HepG2 (cell line): ENCODE measurements around the gene ZNF740. TPM values are rescaled to one million over a fixed set of nuclear protein-coding genes. Genes with fewer than 3 reads are reported as not detected.
A peak's percentile ranks its signal among the peaks of the same experiment; 100 is the strongest.

Source experiments
- HMGA1 ChIP-seq: sonication (generic); formaldehyde crosslinking; conservative IDR thresholded peaks from 2 replicates; pipeline ENCODE4 v1.4.0; 2020; ENCODE audit warnings: missing genetic modification reagents
- KAT8 ChIP-seq: IDR thresholded peaks from 2 replicates; pipeline ENCODE4 v1.6.1; 2016; ENCODE audit warnings: missing genetic modification reagents, missing compliant biosample characterization
- KMT2B ChIP-seq: IDR thresholded peaks from 2 replicates; pipeline ENCODE4 v1.6.1; 2016; ENCODE audit warnings: missing genetic modification reagents, missing compliant biosample characterization
- MEIS1 ChIP-seq: sonication (generic); formaldehyde crosslinking; IDR thresholded peaks from 2 replicates; pipeline ENCODE4 v1.9.0; 2021; ENCODE audit warnings: mild to moderate bottlenecking, missing genetic modification reagents, moderate library complexity, borderline replicate concordance
- NR1H2 ChIP-seq: sonication (generic); formaldehyde crosslinking; IDR thresholded peaks from 2 replicates; pipeline ENCODE4 v1.8.1; 2022; ENCODE audit warnings: low read depth, missing genetic modification reagents, borderline replicate concordance
- ONECUT2 ChIP-seq: sonication (generic); formaldehyde crosslinking; IDR thresholded peaks from 2 replicates; pipeline ENCODE4 v1.4.0; 2020; ENCODE audit warnings: missing genetic modification reagents
- PITX1 ChIP-seq: sonication (generic); formaldehyde crosslinking; IDR thresholded peaks from 2 replicates; pipeline ENCODE4 v1.5.1; 2020; ENCODE audit warnings: mild to moderate bottlenecking, missing genetic modification reagents
- POGZ ChIP-seq: sonication (generic); formaldehyde crosslinking; IDR thresholded peaks from 2 replicates; pipeline ENCODE4 v1.4.0; 2020; ENCODE audit warnings: mild to moderate bottlenecking, missing genetic modification reagents
- REPIN1 ChIP-seq: sonication (generic); formaldehyde crosslinking; IDR thresholded peaks from 2 replicates; pipeline ENCODE4 v1.8.0; 2022; ENCODE audit warnings: missing genetic modification reagents, low read depth, mild to moderate bottlenecking, borderline replicate concordance
- SIX4 ChIP-seq: sonication (generic); formaldehyde crosslinking; IDR thresholded peaks from 2 replicates; pipeline ENCODE4 v1.4.0; 2020; ENCODE audit warnings: missing genetic modification reagents
- ZBTB33 ChIP-seq: sonication (generic); formaldehyde crosslinking; IDR thresholded peaks from 2 replicates; pipeline ENCODE4 v1.4.0; 2020; ENCODE audit warnings: missing genetic modification reagents
- ZBTB39 ChIP-seq: sonication (generic); formaldehyde crosslinking; IDR thresholded peaks from 2 replicates; pipeline ENCODE4 v1.5.0; 2020; ENCODE audit warnings: missing genetic modification reagents
- ZFP62 ChIP-seq: sonication (generic); formaldehyde crosslinking; IDR thresholded peaks from 2 replicates; pipeline ENCODE4 v1.4.0; 2020; ENCODE audit warnings: missing genetic modification reagents
- ZMYM2 ChIP-seq: sonication (generic); formaldehyde crosslinking; IDR thresholded peaks from 2 replicates; pipeline ENCODE4 v1.8.0; 2022; ENCODE audit warnings: mild to moderate bottlenecking, missing genetic modification reagents
- ZNF788 ChIP-seq: sonication (generic); formaldehyde crosslinking; IDR thresholded peaks from 2 replicates; pipeline ENCODE4 v1.5.0; 2020; ENCODE audit warnings: mild to moderate bottlenecking, missing genetic modification reagents, borderline replicate concordance
- polyA plus RNA-seq, 8 experiments: library from polyadenylated mRNA; depleted of rRNA in 3 of 8; stranded (reverse) in 7 of 8; unstranded in 1 of 8; fragments of >200 nt; fragmentation: Illumina TruSeq in 4 of 8; extraction: Trizol in 4 of 8; gene quantifications; 2 replicates each; pipeline versions ENCODE4 v1.2.1 to v1.2.3, GENCODE V29; 2011 to 2016; ENCODE audit warnings: low read depth in 4 of 8, missing spikeins in 1 of 8, mixed read lengths in 1 of 8; ENCODE audit not compliant: insufficient read depth in 1 of 8
- total RNA-seq, 5 experiments: library from RNA; depleted of rRNA; stranded (reverse); fragments of >200 nt; fragmentation: Illumina TruSeq; extraction: Trizol; gene quantifications; 2 replicates each; pipeline ENCODE4 v1.2.3, GENCODE V29; 2016; ENCODE audit warnings: low read depth in 1 of 5
- TF ChIP-seq, protein P1 (sequence below): sonication (generic); formaldehyde crosslinking; IDR thresholded peaks from 2 replicates; pipeline ENCODE4 v1.4.0; 2020; ENCODE audit warnings: missing genetic modification reagents
- TF ChIP-seq, protein P2 (sequence below): sonication (generic); formaldehyde crosslinking; conservative IDR thresholded peaks from 2 replicates; pipeline ENCODE4 v1.4.0; 2020; ENCODE audit warnings: mild to moderate bottlenecking, missing genetic modification reagents, moderate library complexity

The ZNF740 gene
- total and polyA plus RNA-seq, 2 of the 13 experiments (the other 11 are each of a cell fraction or from before 2014, with no cell fraction given): 16.9 to 19.0 TPM

DNA sequence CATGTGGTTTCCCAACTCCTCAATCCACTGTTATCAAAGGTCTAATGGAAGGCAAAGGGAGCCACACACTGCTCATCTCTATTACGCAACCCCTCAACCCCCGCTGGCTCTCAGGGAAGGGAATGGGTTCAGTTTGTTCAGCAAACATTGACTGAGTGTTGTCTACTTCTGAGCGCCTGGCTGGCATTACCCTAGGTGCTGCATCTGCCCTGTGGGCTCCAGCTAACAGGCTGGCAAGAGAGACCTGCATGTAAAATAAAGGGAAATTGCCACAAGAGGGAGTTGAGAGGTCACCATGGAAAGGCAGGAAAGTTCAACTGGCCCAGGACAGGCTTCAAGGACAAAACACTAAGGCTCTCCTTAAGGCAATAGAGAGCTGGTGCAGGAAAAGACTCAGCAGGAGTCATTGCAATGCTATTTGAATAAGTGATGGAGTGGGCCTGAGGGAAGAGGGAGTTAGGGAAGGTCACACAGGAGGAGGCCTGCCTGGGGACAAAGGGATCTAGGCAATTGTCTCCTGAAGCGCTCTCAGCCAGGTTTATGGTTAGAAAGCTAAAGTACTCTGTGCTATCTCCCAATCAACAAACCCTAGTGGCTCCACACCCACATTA is 5.5 kb upstream of the ZNF740 start (continued):
- peak; percentile 67; the same call in 1 of the 2 replicates for TF ChIP-seq PITX1
- TF ChIP-seq ZMYM2 (CRISPR knock-in tag): no peak
- no peak for TF ChIP-seq ONECUT2 (CRISPR knock-in tag)
- TF ChIP-seq ZBTB33: 0 out of 2 replicates have a peak, but pooled peaks have one; percentile 5
- TF ChIP-seq ZNF788 (CRISPR knock-in tag): peak; percentile 94
- TF ChIP-seq ZFP62 (CRISPR knock-in tag): no peak
- 0 out of 2 replicates have a peak, but pooled peaks have one; percentile 27 for TF ChIP-seq SIX4 (CRISPR knock-in tag)
- TF ChIP-seq, protein P1, sequence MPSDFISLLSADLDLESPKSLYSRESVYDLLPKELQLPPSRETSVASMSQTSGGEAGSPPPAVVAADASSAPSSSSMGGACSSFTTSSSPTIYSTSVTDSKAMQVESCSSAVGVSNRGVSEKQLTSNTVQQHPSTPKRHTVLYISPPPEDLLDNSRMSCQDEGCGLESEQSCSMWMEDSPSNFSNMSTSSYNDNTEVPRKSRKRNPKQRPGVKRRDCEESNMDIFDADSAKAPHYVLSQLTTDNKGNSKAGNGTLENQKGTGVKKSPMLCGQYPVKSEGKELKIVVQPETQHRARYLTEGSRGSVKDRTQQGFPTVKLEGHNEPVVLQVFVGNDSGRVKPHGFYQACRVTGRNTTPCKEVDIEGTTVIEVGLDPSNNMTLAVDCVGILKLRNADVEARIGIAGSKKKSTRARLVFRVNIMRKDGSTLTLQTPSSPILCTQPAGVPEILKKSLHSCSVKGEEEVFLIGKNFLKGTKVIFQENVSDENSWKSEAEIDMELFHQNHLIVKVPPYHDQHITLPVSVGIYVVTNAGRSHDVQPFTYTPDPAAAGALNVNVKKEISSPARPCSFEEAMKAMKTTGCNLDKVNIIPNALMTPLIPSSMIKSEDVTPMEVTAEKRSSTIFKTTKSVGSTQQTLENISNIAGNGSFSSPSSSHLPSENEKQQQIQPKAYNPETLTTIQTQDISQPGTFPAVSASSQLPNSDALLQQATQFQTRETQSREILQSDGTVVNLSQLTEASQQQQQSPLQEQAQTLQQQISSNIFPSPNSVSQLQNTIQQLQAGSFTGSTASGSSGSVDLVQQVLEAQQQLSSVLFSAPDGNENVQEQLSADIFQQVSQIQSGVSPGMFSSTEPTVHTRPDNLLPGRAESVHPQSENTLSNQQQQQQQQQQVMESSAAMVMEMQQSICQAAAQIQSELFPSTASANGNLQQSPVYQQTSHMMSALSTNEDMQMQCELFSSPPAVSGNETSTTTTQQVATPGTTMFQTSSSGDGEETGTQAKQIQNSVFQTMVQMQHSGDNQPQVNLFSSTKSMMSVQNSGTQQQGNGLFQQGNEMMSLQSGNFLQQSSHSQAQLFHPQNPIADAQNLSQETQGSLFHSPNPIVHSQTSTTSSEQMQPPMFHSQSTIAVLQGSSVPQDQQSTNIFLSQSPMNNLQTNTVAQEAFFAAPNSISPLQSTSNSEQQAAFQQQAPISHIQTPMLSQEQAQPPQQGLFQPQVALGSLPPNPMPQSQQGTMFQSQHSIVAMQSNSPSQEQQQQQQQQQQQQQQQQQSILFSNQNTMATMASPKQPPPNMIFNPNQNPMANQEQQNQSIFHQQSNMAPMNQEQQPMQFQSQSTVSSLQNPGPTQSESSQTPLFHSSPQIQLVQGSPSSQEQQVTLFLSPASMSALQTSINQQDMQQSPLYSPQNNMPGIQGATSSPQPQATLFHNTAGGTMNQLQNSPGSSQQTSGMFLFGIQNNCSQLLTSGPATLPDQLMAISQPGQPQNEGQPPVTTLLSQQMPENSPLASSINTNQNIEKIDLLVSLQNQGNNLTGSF (CRISPR knock-in tag): no peak
- 0 out of 2 replicates have a peak, but pooled peaks have one; percentile 32 for TF ChIP-seq KMT2B (CRISPR knock-in tag)
- TF ChIP-seq ZBTB39 (CRISPR knock-in tag): no peak
- TF ChIP-seq MEIS1 (CRISPR knock-in tag): no peak
- peak; percentile 61; the same call in 1 of the 2 replicates for TF ChIP-seq KAT8 (CRISPR knock-in tag)
- peak; percentile 27; the same call in 1 of the 2 replicates for TF ChIP-seq POGZ (CRISPR knock-in tag)
- no peak for TF ChIP-seq HMGA1 (CRISPR knock-in tag)
- TF ChIP-seq NR1H2 (CRISPR knock-in tag): no peak
- peak; percentile 45; the same call in 1 of the 2 replicates for TF ChIP-seq REPIN1 (CRISPR knock-in tag)
- TF ChIP-seq, protein P2, sequence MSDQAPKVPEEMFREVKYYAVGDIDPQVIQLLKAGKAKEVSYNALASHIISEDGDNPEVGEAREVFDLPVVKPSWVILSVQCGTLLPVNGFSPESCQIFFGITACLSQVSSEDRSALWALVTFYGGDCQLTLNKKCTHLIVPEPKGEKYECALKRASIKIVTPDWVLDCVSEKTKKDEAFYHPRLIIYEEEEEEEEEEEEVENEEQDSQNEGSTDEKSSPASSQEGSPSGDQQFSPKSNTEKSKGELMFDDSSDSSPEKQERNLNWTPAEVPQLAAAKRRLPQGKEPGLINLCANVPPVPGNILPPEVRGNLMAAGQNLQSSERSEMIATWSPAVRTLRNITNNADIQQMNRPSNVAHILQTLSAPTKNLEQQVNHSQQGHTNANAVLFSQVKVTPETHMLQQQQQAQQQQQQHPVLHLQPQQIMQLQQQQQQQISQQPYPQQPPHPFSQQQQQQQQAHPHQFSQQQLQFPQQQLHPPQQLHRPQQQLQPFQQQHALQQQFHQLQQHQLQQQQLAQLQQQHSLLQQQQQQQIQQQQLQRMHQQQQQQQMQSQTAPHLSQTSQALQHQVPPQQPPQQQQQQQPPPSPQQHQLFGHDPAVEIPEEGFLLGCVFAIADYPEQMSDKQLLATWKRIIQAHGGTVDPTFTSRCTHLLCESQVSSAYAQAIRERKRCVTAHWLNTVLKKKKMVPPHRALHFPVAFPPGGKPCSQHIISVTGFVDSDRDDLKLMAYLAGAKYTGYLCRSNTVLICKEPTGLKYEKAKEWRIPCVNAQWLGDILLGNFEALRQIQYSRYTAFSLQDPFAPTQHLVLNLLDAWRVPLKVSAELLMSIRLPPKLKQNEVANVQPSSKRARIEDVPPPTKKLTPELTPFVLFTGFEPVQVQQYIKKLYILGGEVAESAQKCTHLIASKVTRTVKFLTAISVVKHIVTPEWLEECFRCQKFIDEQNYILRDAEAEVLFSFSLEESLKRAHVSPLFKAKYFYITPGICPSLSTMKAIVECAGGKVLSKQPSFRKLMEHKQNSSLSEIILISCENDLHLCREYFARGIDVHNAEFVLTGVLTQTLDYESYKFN (CRISPR knock-in tag): peak; percentile 78
